ENCODE results near the gene TBX2.

GRCh38 chr17:61380836-61381525 is 18.7 kb upstream of the TBX2 start:
- TF ChIP-seq CTCF (conservative IDR thresholded peaks at IDR 0.05; ENCODE audit: low read length): no peak
- TF ChIP-seq EZH2phosphoT487 (IDR thresholded peaks at IDR 0.05; ENCODE audit: borderline replicate concordance): no peak
